EH (cell line): ENCODE measurements around the gene PDE4D.

Experiments used
- DNase-seq: peaks from one replicate; pipeline ENCODE4 v3.0.0-alpha.2; 2015; ENCODE audit warnings: low read depth

The PDE4D gene

GRCh38 chr5:59358005-59358861, 535.3 kb downstream of the PDE4D start:
- no peak for DNase-seq

DNA sequence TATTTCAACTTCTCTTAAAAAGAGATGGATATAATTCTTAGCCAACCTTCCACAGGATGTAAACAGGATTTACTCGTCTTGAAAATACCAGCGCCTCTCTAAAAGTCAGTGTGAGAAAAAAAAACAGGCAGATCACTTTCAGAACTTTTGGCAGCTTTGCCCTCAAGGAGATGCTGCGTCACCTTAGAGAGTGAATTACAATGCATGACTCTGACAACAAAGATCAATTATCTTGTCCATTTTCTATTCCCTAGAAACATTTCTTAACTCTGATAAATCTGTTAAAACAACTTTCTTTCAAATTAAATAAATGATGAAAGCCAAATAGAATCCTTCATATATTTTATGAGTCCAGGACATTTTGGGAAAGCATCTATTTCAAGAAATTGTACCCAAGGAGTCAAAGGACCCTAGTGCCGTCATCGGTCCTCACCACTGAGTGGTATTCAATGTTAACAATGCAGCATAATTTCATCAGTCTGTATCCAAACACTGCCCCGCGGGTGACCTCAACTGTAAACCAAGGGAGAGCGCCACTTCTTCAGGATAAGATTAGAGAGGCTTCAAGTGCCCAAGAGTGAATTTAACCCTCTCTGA, 536.0 kb downstream of the PDE4D start:
- no peak for DNase-seq

GRCh38 chr5:59356813-59357380, 536.6 kb downstream of the PDE4D start:
- no peak for DNase-seq

- no peak for DNase-seq
These were observed 538.7 kb downstream of the PDE4D start for GRCh38 chr5:59354811-59355210.

DNA sequence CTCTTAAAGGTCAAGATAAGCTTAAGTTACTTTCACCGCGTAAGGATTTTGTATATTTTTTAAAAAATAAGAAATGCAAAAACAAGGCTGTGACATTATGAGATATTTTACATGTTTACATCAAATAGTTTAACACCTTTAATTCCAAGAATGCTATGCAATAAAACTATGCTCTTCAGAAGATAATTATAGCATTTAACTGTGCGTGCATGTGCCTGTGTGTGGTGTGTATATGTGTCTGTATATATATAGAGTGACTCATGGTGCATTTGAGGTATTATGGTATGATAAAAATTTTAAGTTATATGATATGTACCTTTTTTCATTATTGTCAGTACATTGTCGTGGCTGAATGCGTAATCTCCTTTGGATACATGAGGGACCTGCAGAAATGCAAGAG, 539.3 kb downstream of the PDE4D start:
- DNase-seq = no peak

DNA sequence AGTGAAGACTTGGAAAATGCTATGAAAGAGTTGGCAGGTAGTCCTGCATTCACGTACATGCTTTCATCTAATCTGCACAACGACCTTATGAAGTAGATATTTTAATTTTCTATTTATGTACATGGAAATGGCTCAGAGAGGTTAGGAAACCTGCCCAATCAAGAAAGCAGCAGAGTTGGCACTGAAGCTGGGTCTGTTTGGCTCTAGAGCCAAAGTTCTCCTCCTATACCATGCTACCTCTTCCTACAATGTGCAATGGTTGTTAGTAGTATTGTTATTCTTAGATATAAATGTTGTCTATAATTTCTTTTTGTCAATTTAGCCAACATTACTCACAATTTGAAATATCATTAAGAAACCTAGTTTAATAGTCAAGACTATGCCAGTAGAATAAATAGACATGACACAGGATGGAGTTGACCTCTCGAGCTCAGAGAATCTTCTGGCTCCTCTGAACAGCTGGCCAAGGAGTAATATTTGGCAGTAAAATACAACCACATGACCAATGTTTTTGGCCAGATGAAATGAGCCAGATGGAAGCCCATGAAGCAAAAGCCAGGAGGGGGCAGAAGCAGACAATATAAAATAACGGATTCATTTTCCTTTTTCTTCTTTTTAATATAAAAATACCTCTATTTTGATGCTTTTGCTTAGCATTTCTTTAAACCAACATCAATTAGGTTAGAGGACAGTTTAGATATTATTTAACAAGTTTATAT, 542.3 kb downstream of the PDE4D start:
- DNase-seq = no peak

GRCh38 chr5:59348189-59348588, 545.3 kb downstream of the PDE4D start:
- DNase-seq = no peak

DNA sequence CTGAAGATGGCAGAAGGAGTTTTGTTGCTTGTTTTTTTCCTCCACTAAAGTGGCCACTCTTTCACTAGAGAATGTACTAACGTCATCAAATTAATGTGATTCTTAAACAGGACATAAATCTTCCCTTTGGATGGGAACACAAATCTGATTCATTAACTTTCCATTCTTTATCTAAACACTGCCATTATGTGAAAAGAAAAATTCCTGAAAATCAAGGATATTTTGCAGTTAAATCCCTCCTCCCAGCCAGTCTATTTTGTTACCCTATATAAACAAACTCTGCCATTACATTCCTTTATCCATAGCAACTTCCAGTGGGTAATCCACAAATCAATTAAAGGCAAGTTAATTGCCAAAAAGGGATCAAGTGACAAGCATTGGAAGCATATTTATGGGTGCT, 546.5 kb downstream of the PDE4D start:
- DNase-seq = peak; percentile 13

- no peak for DNase-seq
These were observed 547.0 kb downstream of the PDE4D start for GRCh38 chr5:59346514-59346913.

GRCh38 chr5:59342181-59342580, 551.3 kb downstream of the PDE4D start:
- DNase-seq = no peak

- DNase-seq = no peak
These were observed 551.8 kb downstream of the PDE4D start for GRCh38 chr5:59341760-59342159.

GRCh38 chr5:59341155-59341554, 552.4 kb downstream of the PDE4D start:
- DNase-seq = no peak

- DNase-seq = no peak
These were observed 552.9 kb downstream of the PDE4D start for GRCh38 chr5:59340637-59341036.

DNA sequence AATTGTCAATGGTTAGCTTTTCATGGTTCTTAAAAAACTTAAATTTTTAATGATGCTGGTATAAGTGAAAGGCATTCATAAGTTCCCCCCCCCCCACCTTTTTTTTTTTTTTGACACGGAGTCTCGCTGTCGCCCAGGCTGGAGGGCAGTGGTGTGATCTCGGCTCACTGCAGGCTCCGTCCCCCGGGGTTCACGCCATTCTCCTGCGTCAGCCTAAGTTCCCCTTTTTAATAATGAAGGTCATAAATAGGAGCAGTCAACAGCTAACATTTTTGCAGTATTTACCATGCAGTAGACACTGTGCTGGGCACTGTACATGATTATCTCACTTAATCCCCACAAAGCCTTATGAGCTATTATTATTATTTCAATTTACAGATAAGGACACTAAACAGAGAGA, 556.3 kb downstream of the PDE4D start:
- no peak for DNase-seq

DNA sequence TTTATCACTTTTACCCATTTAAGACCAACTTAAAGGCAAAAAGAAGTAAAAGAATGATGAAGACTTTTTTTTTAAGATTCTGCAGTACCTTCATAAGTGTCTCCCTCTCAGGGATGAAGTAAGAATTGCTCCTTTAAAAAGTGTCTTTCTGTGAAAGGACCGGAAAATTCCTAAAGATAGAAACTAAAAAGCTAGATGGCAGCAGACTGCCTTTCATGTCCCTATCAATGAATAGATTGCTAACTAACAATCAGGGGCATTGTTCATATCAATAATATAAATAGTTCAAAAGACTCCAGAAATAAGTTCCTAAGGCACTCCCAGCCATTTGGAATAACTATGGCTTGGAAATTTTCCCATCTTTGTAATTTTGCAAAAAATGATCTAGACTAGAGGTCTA, 558.0 kb downstream of the PDE4D start:
- DNase-seq = no peak

DNA sequence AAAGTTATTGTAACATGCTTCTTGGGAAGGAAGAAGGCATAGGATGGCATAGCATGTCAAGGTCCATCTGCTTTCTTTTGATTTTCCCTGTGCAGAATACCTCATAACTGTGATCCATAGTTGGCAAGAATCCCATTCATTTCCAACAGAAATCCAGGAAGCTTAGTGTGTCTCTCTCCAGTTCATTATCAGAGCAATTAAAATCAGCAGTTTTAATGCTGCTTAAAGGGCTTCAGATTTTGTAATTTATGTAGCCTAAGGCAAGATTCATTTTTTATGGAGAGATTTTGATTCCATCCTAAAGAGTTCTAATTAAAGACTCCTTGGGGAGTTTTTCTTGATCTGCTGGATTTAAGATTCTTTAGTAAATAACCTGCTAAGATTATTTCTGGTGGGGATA, 560.1 kb downstream of the PDE4D start:
- DNase-seq = no peak

- no peak for DNase-seq
These were observed 561.1 kb downstream of the PDE4D start for GRCh38 chr5:59332236-59332973.

DNA sequence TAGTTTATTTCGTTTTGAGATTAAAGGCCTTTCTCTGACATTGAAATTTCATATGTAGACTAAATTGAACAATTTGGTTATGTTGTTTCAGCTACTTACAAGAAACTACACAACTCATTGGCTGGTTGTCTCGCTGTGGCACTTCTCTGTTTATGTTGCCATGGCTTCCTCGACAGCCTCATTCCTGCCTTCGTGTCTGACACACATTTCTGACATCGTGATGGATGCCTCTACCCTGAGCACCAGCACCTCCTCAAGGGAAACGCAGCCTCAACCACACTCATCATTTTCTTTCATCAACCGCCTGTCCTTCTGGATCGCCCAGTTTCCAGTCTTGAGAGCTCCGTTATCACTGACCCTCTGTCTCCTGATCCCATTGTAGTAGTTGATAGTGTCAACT, 562.8 kb downstream of the PDE4D start:
- DNase-seq = no peak

- DNase-seq = no peak
These were observed 564.7 kb downstream of the PDE4D start for GRCh38 chr5:59328709-59329296.

DNA sequence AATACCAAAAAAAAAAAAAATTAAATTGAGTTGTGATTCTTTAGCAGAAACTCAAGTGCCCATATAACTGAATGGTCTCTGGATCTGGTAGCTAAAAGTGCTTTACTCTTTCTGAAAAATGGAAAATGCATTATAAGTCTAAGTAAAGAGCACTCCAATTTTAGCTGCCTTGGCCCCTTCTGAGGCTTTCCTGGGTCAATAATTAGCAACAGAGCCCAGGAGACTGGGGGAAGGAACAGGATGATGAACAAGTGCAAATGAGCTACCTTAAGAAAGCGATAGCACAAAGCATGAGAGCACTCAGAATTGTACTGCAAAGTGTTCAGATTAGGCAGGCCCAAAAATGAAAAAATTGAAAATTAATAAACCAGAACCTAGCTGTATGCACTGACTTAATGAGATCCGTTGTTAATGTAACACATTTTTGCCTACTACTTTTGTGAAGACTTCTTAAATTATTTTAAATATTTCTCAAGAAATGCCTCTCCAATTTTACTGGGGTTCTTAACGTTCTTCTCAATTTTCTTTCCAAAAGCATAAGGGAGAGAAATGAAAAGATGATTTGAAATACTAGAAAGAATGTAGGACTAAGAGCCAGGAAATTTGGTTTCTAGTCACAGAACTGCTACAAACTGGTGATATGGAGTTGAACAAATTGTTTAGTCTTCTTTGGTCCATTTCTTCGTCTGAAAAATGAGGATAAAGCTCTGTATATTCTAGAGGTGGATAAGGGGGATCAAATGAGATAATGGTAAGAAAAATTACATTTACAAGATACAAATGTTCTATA, 566.1 kb downstream of the PDE4D start:
- no peak for DNase-seq

DNA sequence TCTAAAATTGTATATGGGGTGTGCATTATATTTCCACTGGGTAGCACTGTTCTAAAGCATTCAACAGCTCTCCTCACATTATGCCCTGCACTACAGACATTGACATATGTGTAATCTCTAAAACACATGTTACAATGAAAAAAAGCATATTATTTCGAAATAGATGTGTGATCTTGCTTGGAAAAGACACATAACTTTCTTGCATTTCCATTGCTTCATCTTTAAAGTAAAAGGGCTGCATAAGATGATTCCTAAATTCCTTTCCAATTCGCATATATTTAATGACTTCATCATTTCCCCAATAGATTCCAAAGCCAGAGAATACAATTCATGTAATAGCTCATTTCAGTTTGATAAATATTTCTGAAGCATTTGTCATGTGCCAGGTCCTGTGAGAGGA, 566.9 kb downstream of the PDE4D start:
- no peak for DNase-seq
